PC-9 (cell line): ENCODE results near the gene SLC7A14. TPM values are rescaled to one million over a fixed set of nuclear protein-coding genes. Genes with fewer than 3 reads are reported as not detected.

Experiments used
- BruUV-seq: library from RNA; stranded (reverse); fragments of 400-500 nt; replicated peaks from 2 replicates; lab custom pipeline; 2021; lab: Mats Ljungman, UMichigan
- CTCF ChIA-PET: fragments of 300-600 bp; sonication (Branson Sonifier 250); formaldehyde crosslinking; loops from one replicate; lab custom pipeline; 2022; ENCODE audit warnings: antibody characterized with exemption; lab: Charles Lee
- POLR2A ChIA-PET: fragments of 300-600 bp; sonication (Branson Sonifier 250); formaldehyde crosslinking; loops from one replicate; lab custom pipeline; 2022; ENCODE audit warnings: antibody characterized with exemption; ENCODE audit not compliant: unreplicated experiment; lab: Charles Lee
- DNase-seq, 2 experiments: peaks; one replicate each; pipeline versions ENCODE4 v3.0.0 to v3.0.0-alpha.2; 2015 to 2022; ENCODE audit warnings: mixed read lengths in 1 of 2
- H2AFZ ChIP-seq: fragments of 200-600 bp; sonication (generic); 2 replicates; pipeline ENCODE4 v1.8.1; 2017; ENCODE audit warnings: antibody characterized with exemption
- H3F3A ChIP-seq: fragments of 200-600 bp; sonication (generic); 2 replicates; pipeline ENCODE4 v1.8.1; 2017; ENCODE audit warnings: antibody characterized with exemption, mild to moderate bottlenecking, low read depth; ENCODE audit not compliant: insufficient read depth
- H3K27ac ChIP-seq: fragments of 200-600 bp; sonication (generic); 2 replicates; pipeline ENCODE4 v1.6.1; 2016; ENCODE audit warnings: mixed run types
- H3K27me3 ChIP-seq: fragments of 200-600 bp; sonication (generic); 2 replicates; pipeline ENCODE4 v1.6.1; 2016; ENCODE audit warnings: low read depth, mixed run types; ENCODE audit not compliant: insufficient read depth
- H3K36me3 ChIP-seq: fragments of 200-600 bp; sonication (generic); 2 replicates; pipeline ENCODE4 v1.6.1; 2016; ENCODE audit warnings: low read depth, mixed run types
- H3K4me1 ChIP-seq: fragments of 200-600 bp; sonication (generic); replicated peaks from 2 replicates; pipeline ENCODE4 v1.6.1; 2016; ENCODE audit warnings: mixed run types; ENCODE audit not compliant: insufficient read depth
- H3K4me2 ChIP-seq: fragments of 200-600 bp; sonication (generic); 2 replicates; pipeline ENCODE4 v1.6.1; 2017; ENCODE audit warnings: mixed run types
- H3K4me3 ChIP-seq: fragments of 200-600 bp; sonication (generic); 2 replicates; pipeline ENCODE4 v1.6.1; 2016; ENCODE audit warnings: mixed run types
- H3K79me2 ChIP-seq: fragments of 200-600 bp; sonication (generic); 2 replicates; pipeline ENCODE4 v1.6.1; 2017; ENCODE audit warnings: low read depth, mixed run types
- H3K9me2 ChIP-seq: fragments of 200-600 bp; sonication (generic); 2 replicates; pipeline ENCODE4 v1.8.1; 2017; ENCODE audit warnings: mild to moderate bottlenecking; ENCODE audit not compliant: insufficient read depth
- H3K9me3 ChIP-seq: fragments of 200-600 bp; sonication (generic); 2 replicates; pipeline ENCODE4 v1.8.1; 2016; ENCODE audit warnings: low read depth; ENCODE audit not compliant: insufficient read depth
- H4K20me1 ChIP-seq: fragments of 200-600 bp; sonication (generic); 2 replicates; pipeline ENCODE4 v1.8.1; 2017; ENCODE audit not compliant: insufficient read depth
- CTCF ChIP-seq: fragments of 200-600 bp; sonication (generic); conservative IDR thresholded peaks from 2 replicates; pipeline ENCODE4 v1.6.1; 2017; ENCODE audit warnings: mixed run types, antibody characterized with exemption, mild to moderate bottlenecking, moderate library complexity
- EZH2 ChIP-seq: fragments of 200-600 bp; sonication (generic); IDR thresholded peaks from 2 replicates; pipeline ENCODE4 v1.8.0; 2017; ENCODE audit warnings: antibody characterized with exemption, low read depth
- intact Hi-C: fragments of 100-400 bp; cut with micrococcal nuclease; formaldehyde crosslinking; loops from one replicate; pipeline ENCODE4 v1.10.0; 2022; ENCODE audit not compliant: unreplicated experiment
- microRNA-seq: library from miRNA; unstranded; fragments of <30 nt; microRNA quantifications from one replicate; pipeline ENCODE4 v1.2.0, GENCODE V29; 2021; ENCODE audit warnings: borderline number of aligned reads, borderline replicate concordance
- total RNA-seq: library from RNA; stranded (reverse); gene quantifications from 2 replicates; pipeline ENCODE4 v1.2.3, GENCODE V29; 2021

The SLC7A14 gene
- total RNA-seq, 1 experiment from 2014 or later: not detected

- H2AFZ ChIP-seq: no peak overlapping the region
- CTCF ChIA-PET: interaction anchor here (0.6 to 3.6 kb wide), 14 partner anchors 52 to 434 kb away, joined by 3 to 97 read pairs (median 6); no protein-coding TSS in a partner anchor
Measured at GRCh38 chr3:170414202-170414663, 171.6 kb downstream of the SLC7A14 start.

GRCh38 chr3:170413291-170413690, 172.6 kb downstream of the SLC7A14 start:
- no TSS peak for BruUV-seq
- Histone ChIP-seq H2AFZ (no peak overlapping the region), H3K4me1 (no peaks in the 10 kb centered on the region), H3K9me2 (no peaks in the 10 kb centered on the region), H3K9me3 (no peaks in the 10 kb centered on the region), H3K27me3 (no peaks in the 10 kb centered on the region), H3F3A (0 out of 2 replicates have a peak, but pooled peaks cover 3% of the 10 kb centered on the region), H3K4me2 (no peak overlapping the region), H4K20me1 (no peaks in the 10 kb centered on the region), H3K36me3 (no peaks in the 10 kb centered on the region), H3K27ac (no peak overlapping the region), H3K79me2 (no peaks in the 10 kb centered on the region), H3K4me3 (no peak overlapping the region)
- CTCF ChIA-PET: interaction anchor here (0.5 to 3.6 kb wide), 8 partner anchors 94 to 435 kb away, joined by 3 to 97 read pairs (median 6); no protein-coding TSS in a partner anchor
- intact Hi-C loops: loop anchor here (1.0 to 10.0 kb wide), 5 partner anchors 159 to 650 kb away; partner anchors contain the start of gene GPR160
- POLR2A ChIA-PET: interaction anchor here (1.0 kb wide), 1 partner anchor 276 kb away, joined by 7 read pairs; no protein-coding TSS in a partner anchor
- TF ChIP-seq EZH2: no peak
- TF ChIP-seq CTCF: no peak
- DNase-seq: no peak

More at GRCh38 chr3:170414202-170414663, 171.6 kb downstream of the SLC7A14 start:
- no peaks in the 10 kb centered on the region for H3K4me1 ChIP-seq
- BruUV-seq: no TSS peak
- no peaks in the 10 kb centered on the region for H3K9me3 ChIP-seq
- H3F3A ChIP-seq: 0 out of 2 replicates have a peak, but pooled peaks cover 3% of the 10 kb centered on the region
- H3K79me2 ChIP-seq: no peaks in the 10 kb centered on the region
- no peak for TF ChIP-seq EZH2
- peak; percentile 99 for TF ChIP-seq CTCF
- no peaks in the 10 kb centered on the region for H3K36me3 ChIP-seq
- intact Hi-C loops: loop anchor here (1.0 to 10.0 kb wide), 9 partner anchors 104 to 552 kb away; partner anchors contain the start of gene GPR160
- no peaks in the 10 kb centered on the region for H3K27me3 ChIP-seq
- peak; percentile 62 to 68 for DNase-seq
- no peak overlapping the region for H3K4me3 ChIP-seq
- H3K9me2 ChIP-seq: no peaks in the 10 kb centered on the region
- POLR2A ChIA-PET: interaction anchor here (0.5 to 1.0 kb wide), 9 partner anchors 132 to 1442 kb away, joined by 3 to 8 read pairs (median 5); no protein-coding TSS in a partner anchor
- no peak overlapping the region for H3K4me2 ChIP-seq
- no peaks in the 10 kb centered on the region for H4K20me1 ChIP-seq
- no peak overlapping the region for H3K27ac ChIP-seq

GRCh38 chr3:170410428-170411029, 175.3 kb downstream of the SLC7A14 start:
- intact Hi-C loops: loop anchor here (1.0 to 10.0 kb wide), 6 partner anchors 100 to 548 kb away; partner anchors contain the start of gene GPR160
- Histone ChIP-seq H3K4me3 (no peak overlapping the region), H3K4me1 (no peaks in the 10 kb centered on the region), H3F3A (0 out of 2 replicates have a peak, but pooled peaks cover 3% of the 10 kb centered on the region), H3K36me3 (no peaks in the 10 kb centered on the region), H3K79me2 (no peaks in the 10 kb centered on the region), H3K4me2 (no peak overlapping the region), H3K9me3 (no peaks in the 10 kb centered on the region), H3K9me2 (no peaks in the 10 kb centered on the region), H3K27ac (no peak overlapping the region), H3K27me3 (no peaks in the 10 kb centered on the region), H4K20me1 (no peaks in the 10 kb centered on the region), H2AFZ (no peak overlapping the region)
- BruUV-seq: no TSS peak
- POLR2A ChIA-PET: no interaction called here
- DNase-seq: no peak
- TF ChIP-seq CTCF: peak; percentile 76
- no peak for TF ChIP-seq EZH2
- CTCF ChIA-PET: interaction anchor here (0.6 to 3.0 kb wide), 3 partner anchors 33 to 438 kb away, joined by 4 to 11 read pairs (median 5); no protein-coding TSS in a partner anchor

Small RNAs within 50 kb of the gene (microRNA-seq; reads per million reads assigned to microRNA genes)
- gene MIR6828: not detected

Other genes starting within 250 kb of the SLC7A14 start
- gene SKIL, start 228.4 kb downstream of the SLC7A14 start, total RNA-seq: 119 and 138 TPM in 2 replicates
- gene CLDN11, start 167.2 kb downstream of the SLC7A14 start, total RNA-seq: 1.4 and 1.9 TPM in 2 replicates